GM12878 (cell line): ENCODE results near the gene HIVEP1.

Experiments
- CBX5 ChIP-seq: sonication (generic); IDR thresholded peaks from 2 replicates; pipeline ENCODE4 v1.6.1; 2016; ENCODE audit warnings: low read depth, moderate library complexity, mild to moderate bottlenecking, inconsistent platforms
- NR2C2 ChIP-seq: IDR thresholded peaks from 2 replicates; pipeline ENCODE4 v1.6.1; 2011; ENCODE audit warnings: borderline replicate concordance, low read depth; ENCODE audit not compliant: control insufficient read depth, insufficient read length
- ZBTB11 ChIP-seq: fragments of 450-650 bp; formaldehyde crosslinking; IDR thresholded peaks from 2 replicates; pipeline ENCODE4 v1.5.0; 2022; ENCODE audit warnings: mild to moderate bottlenecking, missing genetic modification characterization

- TF ChIP-seq CBX5 (no peak), NR2C2 (no peak), ZBTB11 (no peak)
These were observed 178.1 kb downstream of the HIVEP1 start for GRCh38 chr6:12190252-12190651.
